H1 (cell line): Measurements from ENCODE around the gene FGF19. TPM values are rescaled to one million over a fixed set of nuclear protein-coding genes. Genes with fewer than 3 reads are reported as not detected.

ENCODE experiments used
- CHD2 ChIP-seq: IDR thresholded peaks from 2 replicates; pipeline ENCODE4 v1.6.1; 2012; ENCODE audit warnings: low read length, improper control_type of control experiment
- CHD7 ChIP-seq: fragments of 300-600 bp; sonication (generic); IDR thresholded peaks from 2 replicates; pipeline ENCODE4 v1.7.1; 2012; ENCODE audit warnings: low read length, moderate library complexity, mild to moderate bottlenecking, inconsistent platforms; ENCODE audit not compliant: insufficient replicate concordance
- KDM1A ChIP-seq: fragments of 200-600, 300-600 bp; sonication (generic); IDR thresholded peaks from 2 replicates; pipeline ENCODE4 v1.7.1; 2016; ENCODE audit warnings: mild to moderate bottlenecking, low read length, borderline replicate concordance
- polyA plus RNA-seq, 7 experiments: library from polyadenylated mRNA; depleted of rRNA in 3 of 7; stranded (reverse) in 5 of 7; unstranded in 2 of 7; fragments of >200 nt in 5 of 7; fragments of 200-250 nt in 2 of 7; gene quantifications; 1 replicate in 5 of 7; 2 replicates in 1 of 7; 4 replicates in 1 of 7; pipeline versions ENCODE4 v1.2.1 to v1.2.3, GENCODE V29; 2011 to 2013; ENCODE audit warnings: missing spikeins in 2 of 7, mixed read lengths in 2 of 7
- total RNA-seq: library from RNA; stranded (reverse); fragmentation: NEBNext Ultra II Directional; extraction: Animal tissue kit (Norgen Biotek cat#: 25700); gene quantifications from 2 replicates; pipeline ENCODE4 v1.2.1, GENCODE V29; 2021

The FGF19 gene
- total and polyA plus RNA-seq, 2 of the 8 experiments (the other 6 are each of a cell fraction or from before 2014, with no cell fraction given) = 9.6 to 14.8 TPM

GRCh38 chr11:69746140-69746539, 42.3 kb upstream of the FGF19 start (continued):
- no peak for TF ChIP-seq CHD7
- no peak for TF ChIP-seq KDM1A
- TF ChIP-seq CHD2 = no peak
